Forelimb muscle (tissue), 1 donor: ENCODE data around the gene SYT7. TPM values are rescaled to one million over a fixed set of nuclear protein-coding genes. Genes with fewer than 3 reads are reported as not detected.

ENCODE experiments used
- DNase-seq: peaks from one replicate; pipeline ENCODE4 v3.0.0-alpha.2; 2013; ENCODE audit warnings: low read depth
- polyA plus RNA-seq: library from polyadenylated mRNA; unstranded; fragments of 120-200 nt; gene quantifications from one replicate; pipeline ENCODE4 v1.2.1, GENCODE V29; 2013; ENCODE audit not compliant: insufficient read length

SYT7 gene
- polyA plus RNA-seq, 1 donor: 3.3 TPM

GRCh38 chr11:61499816-61500491 is 80.9 kb downstream of the SYT7 start:
- no peak for DNase-seq

GRCh38 chr11:61498767-61499341 is 82.0 kb downstream of the SYT7 start:
- no peak for DNase-seq

- DNase-seq: no peak
These were observed 83.0 kb downstream of the SYT7 start for GRCh38 chr11:61497876-61498275.

- DNase-seq: no peak
These were observed 83.4 kb downstream of the SYT7 start for GRCh38 chr11:61497473-61497872.

- DNase-seq: no peak
These were observed 84.1 kb downstream of the SYT7 start for GRCh38 chr11:61496602-61497400.

GRCh38 chr11:61495801-61496601 is 84.9 kb downstream of the SYT7 start:
- no peak for DNase-seq

- DNase-seq: no peak
These were observed 86.4 kb downstream of the SYT7 start for GRCh38 chr11:61494381-61494961.

GRCh38 chr11:61491736-61492395 is 89.0 kb downstream of the SYT7 start:
- no peak for DNase-seq

- no peak for DNase-seq
These were observed 90.8 kb downstream of the SYT7 start for GRCh38 chr11:61489833-61490721.

GRCh38 chr11:61488651-61489291 is 92.1 kb downstream of the SYT7 start:
- no peak for DNase-seq

GRCh38 chr11:61487342-61488025 is 93.4 kb downstream of the SYT7 start:
- no peak for DNase-seq

- no peak for DNase-seq
These were observed 94.1 kb downstream of the SYT7 start for GRCh38 chr11:61486779-61487178.

GRCh38 chr11:61486011-61486620 is 94.8 kb downstream of the SYT7 start:
- DNase-seq: no peak

- DNase-seq: no peak
These were observed 95.8 kb downstream of the SYT7 start for GRCh38 chr11:61485080-61485479.

- DNase-seq: no peak
These were observed 96.3 kb downstream of the SYT7 start for GRCh38 chr11:61484541-61484940.

GRCh38 chr11:61482513-61482912 is 98.4 kb downstream of the SYT7 start:
- DNase-seq: no peak

- no peak for DNase-seq
These were observed 99.1 kb downstream of the SYT7 start for GRCh38 chr11:61481806-61482205.

GRCh38 chr11:61480994-61481335 is 99.9 kb downstream of the SYT7 start:
- DNase-seq: no peak
